Measurements from ENCODE around the gene STAG3. TPM values are rescaled to one million over a fixed set of nuclear protein-coding genes. Genes with fewer than 3 reads are reported as not detected.
A peak's percentile ranks its signal among the peaks of the same experiment; 100 is the strongest.

The STAG3 gene
- total RNA-seq, 4 donors from 2014 or later: 0.13 to 0.92 (median 0.50) TPM; not detected in 1

GRCh38 chr7:100152937-100153666, 24.6 kb upstream of the STAG3 start:
- H3K36me3 ChIP-seq: peaks cover 19 to 61% (median 40%) of the 10 kb centered on the region in 4 donors
- H3K27ac ChIP-seq (replicated peaks in 1 of 4): peak overlapping the region in 1 of 4 donors; percentile 16
- intact Hi-C loops (cut with DNase I): no loop called here
- TF ChIP-seq EP300 (IDR thresholded peaks at IDR 0.05): no peak
- TF ChIP-seq POLR2AphosphoS5 (IDR thresholded peaks at IDR 0.05): no peak
- no peak for TF ChIP-seq POLR2A (IDR thresholded peaks at IDR 0.05; ENCODE audit: low read depth)
- TF ChIP-seq CTCF (IDR thresholded peaks at IDR 0.05): no peak
- peaks cover 23 to 65% (median 39%) of the 10 kb centered on the region in 4 donors for H3K4me1 ChIP-seq
- H3K4me3 ChIP-seq: no peak overlapping the region
- no peaks in the 10 kb centered on the region for H3K9me3 ChIP-seq
- no peaks in the 10 kb centered on the region for H3K27me3 ChIP-seq
- no peak for DNase-seq (ENCODE audit: extremely low spot score)
- 86% methylated on average over 18 of the region's 18 CpGs for WGBS

- peaks cover 19 to 61% (median 40%) of the 10 kb centered on the region in 4 donors for H3K36me3 ChIP-seq
- TF ChIP-seq EP300 (IDR thresholded peaks at IDR 0.05): no peak
- no peak for TF ChIP-seq CTCF (IDR thresholded peaks at IDR 0.05)
- no peak for TF ChIP-seq POLR2A (IDR thresholded peaks at IDR 0.05; ENCODE audit: low read depth)
- no peak for TF ChIP-seq POLR2AphosphoS5 (IDR thresholded peaks at IDR 0.05)
- peak overlapping the region in 1 of 4 donors; percentile 16 for H3K27ac ChIP-seq (replicated peaks in 1 of 4)
- peaks cover 25 to 70% (median 40%) of the 10 kb centered on the region in 4 donors for H3K4me1 ChIP-seq
- 79% methylated on average over 12 of the region's 16 CpGs for WGBS
- intact Hi-C loops (cut with DNase I): no loop called here
- no peak for DNase-seq (ENCODE audit: extremely low spot score)
- no peaks in the 10 kb centered on the region for H3K9me3 ChIP-seq
- H3K27me3 ChIP-seq: no peaks in the 10 kb centered on the region
- H3K4me3 ChIP-seq: no peak overlapping the region
Measured at GRCh38 chr7:100153708-100154535, 23.8 kb upstream of the STAG3 start.

- TF ChIP-seq EP300 (IDR thresholded peaks at IDR 0.05) (no peak), CTCF (IDR thresholded peaks at IDR 0.05) (no peak), POLR2AphosphoS5 (IDR thresholded peaks at IDR 0.05) (no peak), POLR2A (IDR thresholded peaks at IDR 0.05; ENCODE audit: low read depth) (no peak)
- DNase-seq (ENCODE audit: extremely low spot score): no peak
- Histone ChIP-seq H3K27me3 (no peaks in the 10 kb centered on the region), H3K4me1 (peaks cover 20 to 66% (median 37%) of the 10 kb centered on the region in 4 donors), H3K9me3 (no peaks in the 10 kb centered on the region), H3K27ac (replicated peaks in 1 of 4) (peak overlapping the region in 1 of 4 donors; percentile 4), H3K36me3 (peaks cover 19 to 61% (median 40%) of the 10 kb centered on the region in 4 donors), H3K4me3 (no peak overlapping the region)
- 46% methylated on average over 4 of the region's 30 CpGs for WGBS
- intact Hi-C loops (cut with DNase I): no loop called here
Measured at GRCh38 chr7:100154651-100155491, 22.8 kb upstream of the STAG3 start.

- Histone ChIP-seq H3K27ac (replicated peaks in 1 of 4) (no peak overlapping the region), H3K4me3 (no peak overlapping the region), H3K9me3 (no peaks in the 10 kb centered on the region), H3K36me3 (peaks cover 19 to 61% (median 40%) of the 10 kb centered on the region in 4 donors), H3K27me3 (no peaks in the 10 kb centered on the region), H3K4me1 (peaks cover 17 to 57% (median 30%) of the 10 kb centered on the region in 4 donors)
- 79% methylated on average over 15 of the region's 20 CpGs for WGBS
- TF ChIP-seq POLR2A (IDR thresholded peaks at IDR 0.05; ENCODE audit: low read depth) (no peak), EP300 (IDR thresholded peaks at IDR 0.05) (no peak), POLR2AphosphoS5 (IDR thresholded peaks at IDR 0.05) (no peak), CTCF (IDR thresholded peaks at IDR 0.05) (no peak)
- no peak for DNase-seq (ENCODE audit: extremely low spot score)
- intact Hi-C loops (cut with DNase I): no loop called here
Measured at GRCh38 chr7:100155553-100156317, 22.0 kb upstream of the STAG3 start.
